GM13977 (cell line): Measurements from ENCODE around the gene PDE1A.

Source experiments
- DNase-seq: peaks from one replicate; pipeline ENCODE4 v3.0.0; 2012; ENCODE audit warnings: low spot score
- in situ Hi-C: fragments of 300-500 bp; cut with MboI; formaldehyde crosslinking; loops from one replicate; pipeline ENCODE4 v1.12.0; 2022; ENCODE audit warnings: low sequenced_read_pairs, low pct_unique_long_range_greater_than_20kb, mixed read lengths, inconsistent platforms; ENCODE audit not compliant: unreplicated experiment
- TF ChIP-seq, protein P1 (sequence below): IDR thresholded peaks from 2 replicates; pipeline ENCODE4 v1.5.1; 2012; ENCODE audit warnings: mild to moderate bottlenecking, control low read depth; ENCODE audit not compliant: insufficient read depth; ENCODE audit errors: extremely low read depth, missing control alignments

Gene PDE1A

DNA sequence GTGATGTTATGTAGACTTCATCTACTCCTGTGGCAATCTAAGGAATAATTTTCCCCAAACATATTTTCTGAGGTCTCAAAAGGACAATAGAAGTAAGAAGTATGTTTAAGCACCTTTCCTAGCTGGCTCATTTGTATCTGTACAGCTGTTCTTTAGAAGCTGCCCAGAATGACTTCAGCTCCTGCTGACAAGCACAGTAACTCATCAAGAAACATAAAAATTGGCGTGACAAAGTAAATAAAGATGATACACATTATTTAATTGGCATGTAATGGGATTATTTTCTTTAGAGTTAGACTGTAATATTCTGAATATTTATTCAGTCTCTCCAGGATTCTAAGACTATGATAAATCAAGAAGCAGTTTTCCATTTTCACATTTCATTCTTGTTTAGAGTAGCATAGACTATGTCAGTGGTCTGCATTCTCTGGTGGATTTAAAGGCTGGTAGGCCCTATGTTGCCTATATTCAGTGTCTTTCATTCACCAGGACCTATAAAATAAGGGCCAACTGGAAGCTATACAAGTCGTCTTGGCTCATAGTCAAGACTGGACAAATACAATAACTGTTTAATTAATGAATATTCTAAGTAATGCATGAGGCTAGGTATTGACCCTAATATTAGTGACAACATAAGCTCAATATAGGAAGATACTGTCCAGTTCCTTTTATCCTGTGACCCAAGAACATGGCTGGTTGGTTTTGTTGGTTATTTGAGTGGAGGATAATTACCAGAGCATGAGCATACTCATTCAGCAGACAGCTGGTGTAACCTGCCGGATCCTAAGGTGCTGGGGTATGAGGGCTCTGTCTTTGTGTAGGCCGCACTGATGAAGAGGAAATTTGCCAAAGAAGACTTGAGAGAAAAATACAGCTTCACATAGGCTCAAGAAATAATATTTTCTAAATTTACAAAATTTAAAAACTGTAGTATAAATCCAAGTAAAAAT lies 107.0 kb downstream of the PDE1A start:
- TF ChIP-seq, protein P1, sequence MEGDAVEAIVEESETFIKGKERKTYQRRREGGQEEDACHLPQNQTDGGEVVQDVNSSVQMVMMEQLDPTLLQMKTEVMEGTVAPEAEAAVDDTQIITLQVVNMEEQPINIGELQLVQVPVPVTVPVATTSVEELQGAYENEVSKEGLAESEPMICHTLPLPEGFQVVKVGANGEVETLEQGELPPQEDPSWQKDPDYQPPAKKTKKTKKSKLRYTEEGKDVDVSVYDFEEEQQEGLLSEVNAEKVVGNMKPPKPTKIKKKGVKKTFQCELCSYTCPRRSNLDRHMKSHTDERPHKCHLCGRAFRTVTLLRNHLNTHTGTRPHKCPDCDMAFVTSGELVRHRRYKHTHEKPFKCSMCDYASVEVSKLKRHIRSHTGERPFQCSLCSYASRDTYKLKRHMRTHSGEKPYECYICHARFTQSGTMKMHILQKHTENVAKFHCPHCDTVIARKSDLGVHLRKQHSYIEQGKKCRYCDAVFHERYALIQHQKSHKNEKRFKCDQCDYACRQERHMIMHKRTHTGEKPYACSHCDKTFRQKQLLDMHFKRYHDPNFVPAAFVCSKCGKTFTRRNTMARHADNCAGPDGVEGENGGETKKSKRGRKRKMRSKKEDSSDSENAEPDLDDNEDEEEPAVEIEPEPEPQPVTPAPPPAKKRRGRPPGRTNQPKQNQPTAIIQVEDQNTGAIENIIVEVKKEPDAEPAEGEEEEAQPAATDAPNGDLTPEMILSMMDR, result no peak
- in situ Hi-C loops, result no loop called here
- no peak for DNase-seq

DNA sequence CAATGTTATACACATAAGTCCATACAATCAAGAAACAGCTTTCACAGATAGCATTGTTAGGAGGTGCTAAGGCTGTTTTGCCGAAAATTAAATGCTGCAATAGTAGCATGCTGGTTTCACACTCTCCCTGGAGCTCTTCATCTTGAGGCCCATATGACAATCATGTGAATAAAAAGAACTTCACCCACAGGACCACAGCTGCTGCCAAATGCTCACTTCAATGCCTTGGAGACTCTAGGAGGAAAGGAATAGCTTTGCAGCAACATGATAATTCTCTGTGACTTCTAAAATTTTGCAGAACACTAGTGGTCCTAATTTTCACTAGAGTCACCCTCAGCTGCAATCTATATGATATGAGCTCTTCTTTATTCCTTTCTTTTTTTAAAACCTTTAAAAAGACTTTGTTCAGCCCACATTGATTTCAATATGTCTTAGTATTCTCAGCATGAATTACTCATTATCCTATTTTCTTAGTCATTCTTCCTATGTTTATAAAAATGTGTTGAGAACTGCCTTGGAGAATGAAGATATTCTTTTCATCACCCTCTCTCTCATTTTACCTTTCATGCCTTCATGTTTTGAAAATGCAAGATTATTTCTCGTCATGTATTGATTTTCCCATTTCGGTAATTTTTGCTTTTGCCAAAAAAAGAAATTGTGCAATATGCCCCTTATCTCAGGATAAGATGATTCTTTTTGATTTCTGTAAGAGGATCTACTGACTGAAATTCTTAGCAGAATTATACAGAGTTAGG lies 108.2 kb downstream of the PDE1A start:
- TF ChIP-seq, protein P1, result no peak
- no peak for DNase-seq
- in situ Hi-C loops, result no loop called here

DNA sequence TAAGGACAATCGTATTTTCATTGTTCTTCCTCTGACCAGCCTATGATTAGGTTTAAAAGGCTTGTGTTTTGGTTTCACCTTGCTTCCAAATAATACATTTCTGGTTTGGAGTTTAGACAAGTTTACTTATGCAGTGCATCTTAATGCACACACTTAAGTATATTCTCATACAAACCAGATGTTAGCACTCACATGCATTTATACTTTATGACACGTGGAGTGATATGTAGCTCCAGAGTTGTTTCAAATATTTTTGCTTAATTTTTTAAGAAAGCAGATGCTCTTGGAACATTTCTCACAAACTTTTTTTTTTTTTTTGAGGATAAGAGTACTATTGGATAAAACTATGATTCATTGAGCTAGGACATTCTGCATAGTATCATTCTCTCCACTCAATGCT lies 109.9 kb downstream of the PDE1A start:
- in situ Hi-C loops, result no loop called here
- TF ChIP-seq, protein P1, result no peak
- no peak for DNase-seq

DNA sequence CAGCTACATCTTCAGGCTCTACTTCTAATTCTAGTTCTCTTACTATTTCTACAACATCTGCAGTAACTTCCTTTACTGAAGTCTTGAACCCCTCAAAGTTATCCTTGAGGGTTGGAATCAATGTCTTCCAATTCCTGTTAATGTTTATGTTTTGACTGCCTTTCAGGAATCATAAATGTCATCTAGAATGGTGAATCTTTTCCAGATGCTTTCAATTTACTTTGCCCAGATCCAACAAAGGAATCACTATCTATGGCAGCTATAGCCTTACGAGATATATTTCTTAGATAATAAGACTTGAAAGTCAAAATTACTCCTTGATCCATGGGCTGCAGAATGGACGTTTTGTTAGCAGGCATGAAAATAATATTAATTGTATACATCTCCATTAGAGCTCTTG lies 123.9 kb downstream of the PDE1A start:
- TF ChIP-seq, protein P1, result no peak
- DNase-seq, result no peak
- in situ Hi-C loops, result no loop called here

DNA sequence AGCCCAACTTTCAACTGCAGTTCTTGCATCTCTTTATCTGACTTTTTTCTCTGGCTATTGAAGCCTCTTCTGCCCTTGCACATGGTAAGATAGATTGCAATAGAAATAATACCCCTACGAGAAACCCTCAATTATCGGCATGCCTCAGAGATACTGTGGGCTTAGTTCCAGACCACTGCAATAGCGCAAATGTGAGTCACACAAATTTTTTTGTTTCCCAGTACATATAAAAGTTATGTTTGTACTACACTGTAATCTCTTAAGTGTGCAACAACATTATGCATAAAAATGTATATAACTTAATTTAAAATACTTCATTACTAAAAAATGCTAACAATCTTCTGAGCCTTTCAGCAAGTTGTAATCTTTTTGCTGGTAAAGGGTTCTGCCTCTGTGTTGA lies 124.7 kb downstream of the PDE1A start:
- TF ChIP-seq, protein P1, result no peak
- no peak for DNase-seq
- in situ Hi-C loops, result no loop called here

DNA sequence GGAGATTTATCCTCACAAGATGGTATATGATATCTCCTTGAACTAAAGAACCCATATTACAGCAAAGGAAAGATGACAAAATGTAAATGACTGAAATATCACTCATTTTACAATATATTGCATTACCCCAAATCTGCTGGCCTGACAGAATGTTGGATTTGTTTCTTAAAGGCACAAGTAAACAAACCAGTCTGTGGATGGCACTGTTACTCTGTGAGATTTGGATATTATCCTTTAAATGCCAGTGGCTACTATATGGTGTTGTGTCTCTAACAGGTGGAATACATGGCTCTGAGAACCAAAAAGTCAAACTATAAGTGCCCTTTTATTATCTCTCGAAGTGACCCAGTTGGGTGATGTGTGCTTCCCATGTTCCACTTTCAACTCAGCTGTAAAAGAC lies 125.7 kb downstream of the PDE1A start:
- DNase-seq, result no peak
- in situ Hi-C loops, result no loop called here
- TF ChIP-seq, protein P1, result no peak
